Measurements from ENCODE around the gene GMPR2.
"Not testable (repeated sequence)": the region's sequence is repeated elsewhere in the genome, so short reads cannot be mapped to it uniquely, and the experiment has no call there.

The GMPR2 gene

DNA sequence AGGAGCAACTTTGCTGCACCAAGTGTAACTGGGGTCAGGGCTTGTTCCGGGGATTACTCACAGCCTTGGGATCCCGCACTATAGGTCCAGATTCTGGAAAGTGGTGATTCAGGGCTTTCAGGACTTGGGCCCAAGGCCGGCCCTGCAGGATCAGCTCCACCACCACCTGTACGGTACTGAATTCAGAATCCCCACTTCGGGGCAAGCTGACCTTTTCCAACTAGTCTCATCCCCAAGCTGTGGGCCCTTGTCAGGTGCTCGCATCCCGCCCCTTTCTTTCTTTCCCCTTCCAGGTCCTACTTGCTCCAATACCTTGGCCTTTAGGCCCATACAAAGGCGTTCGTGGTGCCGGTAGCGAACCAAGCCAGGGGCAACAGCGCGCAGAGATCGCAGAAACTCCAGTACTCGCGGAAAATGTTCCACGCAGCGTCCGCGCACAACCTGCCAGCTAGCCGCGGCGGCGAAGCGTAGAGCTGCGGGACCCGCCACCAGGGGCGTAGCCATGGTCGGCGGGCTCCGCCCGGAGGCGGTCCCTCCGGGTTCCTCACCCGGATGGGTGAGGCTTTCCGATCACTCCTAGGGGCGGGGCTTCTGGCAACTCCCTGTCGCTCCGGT lies 9.2 kb downstream of the GMPR2 start:
- H2AFZ ChIP-seq (ENCODE audit: low read length, unreplicated experiment) = peak overlapping the region; percentile 62
- peaks cover 29% of the 10 kb centered on the region for H3K36me3 ChIP-seq (ENCODE audit: insufficient read depth, low read length)
- H3K27me3 ChIP-seq (ENCODE audit: insufficient read depth, low read length) = no peaks in the 10 kb centered on the region
- peak overlapping the region; percentile 89 for H3K4me3 ChIP-seq (ENCODE audit: low read depth, low read length)
- peaks cover 49% of the 10 kb centered on the region for H3K4me1 ChIP-seq (ENCODE audit: control insufficient read depth, insufficient read depth, low read length, unreplicated experiment)
- peaks cover 32% of the 10 kb centered on the region for H3K79me2 ChIP-seq (ENCODE audit: control insufficient read depth, insufficient read depth, low read length, unreplicated experiment)
- peak overlapping the region; percentile 91 for H3K27ac ChIP-seq (ENCODE audit: low read depth, low read length)

DNA sequence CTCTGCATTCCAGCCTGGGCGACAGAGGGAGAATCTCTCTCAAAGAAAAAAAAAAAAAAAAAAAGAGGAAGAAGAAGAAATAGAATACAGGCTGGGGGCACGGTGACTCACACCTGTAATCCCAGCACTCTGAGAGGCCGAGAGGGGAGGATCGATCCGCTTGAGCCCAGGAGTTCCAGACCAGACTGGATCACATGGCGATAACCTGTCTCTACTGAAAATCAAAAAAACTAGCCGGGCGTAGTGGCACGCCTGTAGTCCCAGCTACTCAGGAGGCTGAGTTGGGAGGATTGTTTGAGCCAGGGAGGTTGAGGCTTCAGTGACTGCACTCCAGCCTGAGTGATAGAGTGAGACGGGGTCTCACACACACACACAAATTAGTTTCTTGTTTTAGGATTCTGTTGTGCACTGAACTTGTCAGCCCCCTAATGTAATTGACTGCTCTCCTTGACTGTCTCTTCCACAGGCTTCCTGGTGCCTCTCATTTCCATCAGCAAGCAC lies 10.7 kb downstream of the GMPR2 start:
- Histone ChIP-seq H3K36me3 (ENCODE audit: insufficient read depth, low read length) (peaks cover 20% of the 10 kb centered on the region), H3K79me2 (ENCODE audit: control insufficient read depth, insufficient read depth, low read length, unreplicated experiment) (peaks cover 32% of the 10 kb centered on the region), H3K27me3 (ENCODE audit: insufficient read depth, low read length) (no peaks in the 10 kb centered on the region), H2AFZ (ENCODE audit: low read length, unreplicated experiment) (no peak overlapping the region), H3K4me3 (ENCODE audit: low read depth, low read length) (peak overlapping the region; percentile 89), H3K27ac (ENCODE audit: low read depth, low read length) (peak overlapping the region; percentile 91), H3K4me1 (ENCODE audit: control insufficient read depth, insufficient read depth, low read length, unreplicated experiment) (peaks cover 44% of the 10 kb centered on the region)

DNA sequence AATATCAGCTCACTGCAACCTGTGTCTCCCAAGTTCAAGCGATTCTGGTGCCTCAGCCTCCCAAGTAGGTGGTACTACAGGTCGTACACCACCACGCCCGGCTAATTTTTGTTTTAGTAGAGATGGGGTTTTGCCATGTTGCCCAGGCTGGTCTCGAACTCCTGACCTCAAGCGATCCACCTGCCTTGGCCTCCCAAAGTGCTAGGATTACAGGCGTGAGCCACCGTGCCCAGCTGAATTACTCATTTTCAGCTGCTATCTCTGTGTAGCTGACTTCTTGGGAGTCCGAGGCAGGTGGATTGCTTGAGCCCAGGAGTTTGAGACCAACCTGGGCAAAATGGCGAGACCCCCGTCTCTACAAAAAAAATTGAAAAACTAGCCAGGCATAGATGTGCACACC lies 12.6 kb downstream of the GMPR2 start:
- H3K4me3 ChIP-seq (ENCODE audit: low read depth, low read length); H3K27me3 ChIP-seq (ENCODE audit: insufficient read depth, low read length); H3K27ac ChIP-seq (ENCODE audit: low read depth, low read length); H2AFZ ChIP-seq (ENCODE audit: low read length, unreplicated experiment); H3K36me3 ChIP-seq (ENCODE audit: insufficient read depth, low read length): not testable (repeated sequence)
- peaks cover 25% of the 10 kb centered on the region for H3K4me1 ChIP-seq (ENCODE audit: control insufficient read depth, insufficient read depth, low read length, unreplicated experiment)
- peaks cover 16% of the 10 kb centered on the region for H3K79me2 ChIP-seq (ENCODE audit: control insufficient read depth, insufficient read depth, low read length, unreplicated experiment)

DNA sequence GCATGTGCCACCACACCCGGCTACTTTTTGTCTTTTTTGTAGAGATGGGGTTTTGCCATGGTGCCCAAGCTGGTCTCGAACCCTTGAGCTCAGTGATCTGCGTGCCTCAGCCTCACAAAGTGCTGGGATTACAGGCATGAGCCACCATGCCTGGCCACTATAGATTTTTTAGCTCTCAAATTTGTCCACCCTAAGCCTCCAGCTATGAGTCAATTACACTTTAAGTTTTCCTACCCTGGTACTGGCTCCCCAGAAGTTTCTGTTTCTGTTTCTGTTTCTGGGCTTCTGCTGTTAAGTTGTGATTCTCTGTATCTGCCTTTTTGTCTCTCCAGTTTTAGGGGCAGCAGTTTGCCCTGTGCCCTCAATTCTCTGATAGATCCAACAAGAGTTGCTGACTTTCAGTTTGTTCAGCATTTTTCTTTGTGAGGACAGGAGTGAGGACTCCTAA lies 14.1 kb downstream of the GMPR2 start:
- Histone ChIP-seq H3K36me3 (ENCODE audit: insufficient read depth, low read length) (no peaks in the 10 kb centered on the region), H3K4me1 (ENCODE audit: control insufficient read depth, insufficient read depth, low read length, unreplicated experiment) (peaks cover 25% of the 10 kb centered on the region), H3K27me3 (ENCODE audit: insufficient read depth, low read length) (no peaks in the 10 kb centered on the region), H2AFZ (ENCODE audit: low read length, unreplicated experiment) (peak overlapping the region; percentile 55), H3K4me3 (ENCODE audit: low read depth, low read length) (no peak overlapping the region), H3K79me2 (ENCODE audit: control insufficient read depth, insufficient read depth, low read length, unreplicated experiment) (peaks cover 3% of the 10 kb centered on the region), H3K27ac (ENCODE audit: low read depth, low read length) (peak overlapping the region; percentile 47)

DNA sequence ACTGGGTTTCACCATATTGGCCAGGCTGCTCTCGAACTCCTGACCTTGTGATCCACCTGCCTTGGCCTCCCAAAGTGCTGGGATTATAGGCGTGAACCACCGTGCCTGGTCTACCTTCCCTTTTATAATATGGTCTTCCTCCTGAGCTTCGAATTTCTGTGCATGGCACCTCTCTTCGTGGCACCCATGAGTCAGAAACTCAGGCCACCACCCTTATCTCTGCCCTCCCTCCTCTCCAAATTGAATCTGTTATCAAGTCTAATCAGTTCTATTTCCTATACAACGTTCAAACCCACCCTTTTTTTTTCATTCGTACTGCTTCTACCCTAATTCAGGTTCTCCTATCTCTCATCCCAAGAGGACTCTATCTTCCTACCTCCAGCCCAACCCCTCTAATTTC lies 14.7 kb downstream of the GMPR2 start:
- Histone ChIP-seq H3K79me2 (ENCODE audit: control insufficient read depth, insufficient read depth, low read length, unreplicated experiment) (no peaks in the 10 kb centered on the region), H3K4me3 (ENCODE audit: low read depth, low read length) (no peak overlapping the region), H3K36me3 (ENCODE audit: insufficient read depth, low read length) (no peaks in the 10 kb centered on the region), H3K27me3 (ENCODE audit: insufficient read depth, low read length) (no peaks in the 10 kb centered on the region), H3K27ac (ENCODE audit: low read depth, low read length) (no peak overlapping the region), H2AFZ (ENCODE audit: low read length, unreplicated experiment) (no peak overlapping the region), H3K4me1 (ENCODE audit: control insufficient read depth, insufficient read depth, low read length, unreplicated experiment) (peaks cover 31% of the 10 kb centered on the region)

DNA sequence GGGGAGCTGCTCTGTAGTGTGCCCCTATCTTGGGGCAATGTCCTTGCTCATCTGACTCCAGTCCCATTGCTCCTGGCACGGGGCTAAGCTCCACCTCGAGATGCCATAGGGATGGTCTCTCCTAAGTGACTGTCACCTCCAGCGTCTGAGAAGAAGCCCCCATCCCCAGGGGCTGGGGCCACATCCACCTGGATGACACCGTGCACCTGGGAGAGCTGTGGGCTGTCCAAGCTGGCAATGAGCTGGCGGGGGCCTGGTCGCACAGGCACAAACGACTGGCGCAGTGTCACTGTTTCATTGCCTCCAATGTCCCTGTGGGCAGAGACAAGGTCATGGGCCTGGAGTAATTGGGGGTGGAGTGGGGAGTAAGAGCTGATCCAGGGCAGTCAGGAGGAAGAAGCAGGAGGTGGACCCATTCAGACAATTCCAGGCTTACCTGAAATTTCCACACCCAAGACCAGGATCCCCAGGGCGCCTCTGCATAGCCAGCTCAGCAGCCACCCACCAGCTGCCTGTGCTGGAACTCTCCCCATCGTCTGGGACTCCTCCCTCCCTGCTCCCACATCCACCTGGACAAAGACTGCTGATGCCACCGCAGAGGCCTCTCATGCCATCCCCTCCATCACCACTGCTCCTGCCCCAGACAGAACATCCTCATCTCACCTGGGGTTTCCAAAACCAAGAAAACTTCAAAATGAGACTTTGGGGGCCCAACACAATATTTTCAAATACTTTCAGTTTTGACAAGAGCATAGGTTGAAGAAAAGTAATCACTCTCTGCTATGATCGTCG lies 16.7 kb downstream of the GMPR2 start:
- H3K27ac ChIP-seq (ENCODE audit: low read depth, low read length) = no peak overlapping the region
- no peak overlapping the region for H2AFZ ChIP-seq (ENCODE audit: low read length, unreplicated experiment)
- no peaks in the 10 kb centered on the region for H3K79me2 ChIP-seq (ENCODE audit: control insufficient read depth, insufficient read depth, low read length, unreplicated experiment)
- H3K4me1 ChIP-seq (ENCODE audit: control insufficient read depth, insufficient read depth, low read length, unreplicated experiment) = peaks cover 26% of the 10 kb centered on the region
- H3K4me3 ChIP-seq (ENCODE audit: low read depth, low read length) = no peak overlapping the region
- no peaks in the 10 kb centered on the region for H3K36me3 ChIP-seq (ENCODE audit: insufficient read depth, low read length)
- H3K27me3 ChIP-seq (ENCODE audit: insufficient read depth, low read length) = no peaks in the 10 kb centered on the region

DNA sequence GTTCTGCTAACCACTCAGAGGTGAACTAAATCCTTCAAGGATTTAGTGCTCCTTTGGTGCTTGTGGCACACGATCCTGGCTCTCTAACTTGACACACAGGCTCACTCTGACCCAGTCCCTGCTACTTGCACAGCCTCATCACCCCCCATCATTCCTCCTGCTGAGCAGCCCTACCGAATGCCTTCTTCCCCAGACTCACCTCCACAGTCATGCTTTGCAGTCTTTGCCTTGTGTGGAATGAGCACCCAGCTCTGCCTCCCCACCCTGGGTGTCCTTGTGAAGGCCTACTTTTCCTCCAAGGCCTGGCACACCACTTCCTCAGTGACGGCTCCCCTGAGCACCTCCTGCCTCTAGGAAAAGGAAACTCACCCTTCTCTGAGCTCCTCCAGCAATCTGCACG lies 17.6 kb downstream of the GMPR2 start:
- no peak overlapping the region for H3K4me3 ChIP-seq (ENCODE audit: low read depth, low read length)
- no peaks in the 10 kb centered on the region for H3K36me3 ChIP-seq (ENCODE audit: insufficient read depth, low read length)
- H3K4me1 ChIP-seq (ENCODE audit: control insufficient read depth, insufficient read depth, low read length, unreplicated experiment) = peaks cover 26% of the 10 kb centered on the region
- H3K27ac ChIP-seq (ENCODE audit: low read depth, low read length) = no peak overlapping the region
- H3K79me2 ChIP-seq (ENCODE audit: control insufficient read depth, insufficient read depth, low read length, unreplicated experiment) = no peaks in the 10 kb centered on the region
- H2AFZ ChIP-seq (ENCODE audit: low read length, unreplicated experiment) = no peak overlapping the region
- H3K27me3 ChIP-seq (ENCODE audit: insufficient read depth, low read length) = no peaks in the 10 kb centered on the region

DNA sequence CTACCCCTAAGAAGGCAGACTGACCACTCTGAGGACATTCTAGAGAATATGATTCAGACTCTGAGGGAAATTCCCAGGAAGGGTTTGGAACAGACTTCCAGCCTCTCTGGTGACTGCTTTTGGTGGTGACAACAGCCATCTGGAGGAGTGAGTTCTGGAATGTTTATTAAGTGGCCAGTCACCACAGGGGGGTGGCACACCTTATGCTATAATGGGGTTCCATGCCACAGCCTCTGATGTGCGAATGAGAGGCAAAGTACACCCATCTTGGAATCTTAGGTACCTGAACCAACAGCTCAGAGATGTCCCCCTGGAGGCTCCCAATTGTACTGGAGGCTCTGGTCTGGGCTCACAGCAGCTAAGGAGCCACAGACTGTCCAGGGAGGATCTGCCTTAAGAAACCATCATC lies 19.2 kb downstream of the GMPR2 start:
- no peak overlapping the region for H3K27ac ChIP-seq (ENCODE audit: low read depth, low read length)
- no peak overlapping the region for H2AFZ ChIP-seq (ENCODE audit: low read length, unreplicated experiment)
- peaks cover 22% of the 10 kb centered on the region for H3K4me1 ChIP-seq (ENCODE audit: control insufficient read depth, insufficient read depth, low read length, unreplicated experiment)
- H3K4me3 ChIP-seq (ENCODE audit: low read depth, low read length) = no peak overlapping the region
- no peaks in the 10 kb centered on the region for H3K27me3 ChIP-seq (ENCODE audit: insufficient read depth, low read length)
- no peaks in the 10 kb centered on the region for H3K36me3 ChIP-seq (ENCODE audit: insufficient read depth, low read length)
- no peaks in the 10 kb centered on the region for H3K79me2 ChIP-seq (ENCODE audit: control insufficient read depth, insufficient read depth, low read length, unreplicated experiment)

DNA sequence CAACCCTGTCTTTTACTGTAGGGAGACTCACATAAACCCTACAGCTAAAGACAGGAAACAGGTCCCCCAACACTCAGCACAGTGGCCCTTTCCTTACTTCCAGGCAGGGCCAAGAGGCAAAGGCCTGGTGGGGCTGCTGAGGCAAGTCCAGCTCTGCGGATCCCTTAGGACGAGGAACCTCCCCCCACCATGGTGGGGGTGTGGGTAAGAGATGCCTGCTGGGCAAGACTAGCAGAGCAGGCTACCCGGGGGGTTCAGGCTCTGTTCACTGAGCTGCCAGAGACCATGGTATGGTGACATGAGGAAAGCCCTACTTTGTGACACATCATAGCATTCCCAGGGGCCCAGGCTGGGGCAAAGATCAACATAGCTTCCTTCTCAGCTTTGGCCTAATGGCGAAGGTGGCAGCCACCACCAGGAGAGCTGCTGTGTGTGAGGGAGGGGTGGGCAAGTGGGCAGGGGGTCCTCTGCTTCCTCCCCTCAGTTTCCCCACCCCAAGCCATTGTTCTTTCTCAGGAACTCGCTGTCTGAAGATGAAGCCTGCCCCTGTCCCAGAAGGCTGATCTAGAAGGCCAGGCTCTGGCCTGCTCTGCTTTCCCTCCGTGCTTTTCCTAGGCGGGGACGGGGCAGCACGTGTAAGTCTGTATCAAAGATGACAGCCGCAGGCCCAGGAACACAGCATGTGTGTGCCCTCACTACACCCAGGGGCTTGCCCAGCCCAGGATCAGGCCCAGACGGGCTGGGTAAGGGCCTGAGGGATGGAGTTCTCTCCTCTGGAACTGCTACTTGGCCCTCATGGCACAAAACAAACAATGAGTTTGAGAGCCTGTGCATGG lies 19.8 kb downstream of the GMPR2 start:
- H3K79me2 ChIP-seq (ENCODE audit: control insufficient read depth, insufficient read depth, low read length, unreplicated experiment) = no peaks in the 10 kb centered on the region
- H3K27ac ChIP-seq (ENCODE audit: low read depth, low read length) = no peak overlapping the region
- no peaks in the 10 kb centered on the region for H3K27me3 ChIP-seq (ENCODE audit: insufficient read depth, low read length)
- H3K36me3 ChIP-seq (ENCODE audit: insufficient read depth, low read length) = no peaks in the 10 kb centered on the region
- H3K4me3 ChIP-seq (ENCODE audit: low read depth, low read length) = no peak overlapping the region
- H3K4me1 ChIP-seq (ENCODE audit: control insufficient read depth, insufficient read depth, low read length, unreplicated experiment) = peaks cover 20% of the 10 kb centered on the region
- no peak overlapping the region for H2AFZ ChIP-seq (ENCODE audit: low read length, unreplicated experiment)

DNA sequence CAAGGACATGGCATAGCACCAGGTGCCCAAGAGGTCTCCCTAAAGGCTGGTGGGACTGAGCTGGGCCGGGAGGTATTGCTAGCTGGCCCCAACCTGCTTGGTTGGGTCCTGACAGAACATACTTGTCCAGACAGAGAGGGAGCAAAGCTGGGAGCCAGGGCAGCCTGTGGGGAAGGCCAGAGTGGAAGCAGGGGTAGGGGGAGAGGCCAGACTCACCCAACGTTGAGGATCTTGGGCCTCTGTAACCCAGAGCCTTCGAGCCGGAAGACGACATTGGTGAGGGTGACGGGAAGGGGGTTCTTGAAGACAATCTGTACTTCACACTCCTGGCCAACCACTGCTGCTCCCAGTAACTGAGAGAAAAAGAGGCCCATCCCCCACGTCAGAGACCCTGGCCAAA lies 21.2 kb downstream of the GMPR2 start:
- no peak overlapping the region for H2AFZ ChIP-seq (ENCODE audit: low read length, unreplicated experiment)
- peaks cover 22% of the 10 kb centered on the region for H3K4me1 ChIP-seq (ENCODE audit: control insufficient read depth, insufficient read depth, low read length, unreplicated experiment)
- H3K36me3 ChIP-seq (ENCODE audit: insufficient read depth, low read length) = no peaks in the 10 kb centered on the region
- no peak overlapping the region for H3K4me3 ChIP-seq (ENCODE audit: low read depth, low read length)
- no peaks in the 10 kb centered on the region for H3K79me2 ChIP-seq (ENCODE audit: control insufficient read depth, insufficient read depth, low read length, unreplicated experiment)
- no peaks in the 10 kb centered on the region for H3K27me3 ChIP-seq (ENCODE audit: insufficient read depth, low read length)
- H3K27ac ChIP-seq (ENCODE audit: low read depth, low read length) = no peak overlapping the region

Data from ACC112 (cell line).